Measurements from ENCODE around the gene STK31.
"Not testable (repeated sequence)": the region's sequence is repeated elsewhere in the genome, so short reads cannot be mapped to it uniquely, and the experiment has no call there.

STK31 gene

GRCh38 chr7:23768022-23768421 is 58.0 kb downstream of the STK31 start:
- TF ChIP-seq POLR2A (IDR thresholded peaks at IDR 0.05; ENCODE audit: extremely low read depth, insufficient read length) (no peak), CTCF (IDR thresholded peaks at IDR 0.05; ENCODE audit: low read depth, low read length) (no peak), MAX (IDR thresholded peaks at IDR 0.05; ENCODE audit: low read depth, low read length) (no peak)
- H3K4me3 ChIP-seq (ENCODE audit: low read depth, low read length): no peak overlapping the region
- no peak for DNase-seq (ENCODE audit: low read depth)

GRCh38 chr7:23779185-23779800 is 69.3 kb downstream of the STK31 start:
- H3K4me3 ChIP-seq (ENCODE audit: low read depth, low read length); DNase-seq (ENCODE audit: low read depth): not testable (repeated sequence)

GRCh38 chr7:23783115-23783514 is 73.1 kb downstream of the STK31 start:
- DNase-seq (ENCODE audit: low read depth): no peak
- no peak for TF ChIP-seq MAX (IDR thresholded peaks at IDR 0.05; ENCODE audit: low read depth, low read length)
- TF ChIP-seq POLR2A (IDR thresholded peaks at IDR 0.05; ENCODE audit: extremely low read depth, insufficient read length): no peak
- no peak for TF ChIP-seq MYC (IDR thresholded peaks at IDR 0.05; ENCODE audit: low read depth, low read length)
- no peak overlapping the region for H3K4me3 ChIP-seq (ENCODE audit: low read depth, low read length)

GRCh38 chr7:23787272-23787671 is 77.3 kb downstream of the STK31 start:
- TF ChIP-seq MAX (IDR thresholded peaks at IDR 0.05; ENCODE audit: low read depth, low read length) (no peak), POLR2A (IDR thresholded peaks at IDR 0.05; ENCODE audit: extremely low read depth, insufficient read length) (no peak), CTCF (IDR thresholded peaks at IDR 0.05; ENCODE audit: low read depth, low read length) (no peak), MYC (IDR thresholded peaks at IDR 0.05; ENCODE audit: low read depth, low read length) (no peak)
- H3K4me3 ChIP-seq (ENCODE audit: low read depth, low read length): no peak overlapping the region
- DNase-seq (ENCODE audit: low read depth): no peak

- no peak overlapping the region for H3K4me3 ChIP-seq (ENCODE audit: low read depth, low read length)
- no peak for DNase-seq (ENCODE audit: low read depth)
- TF ChIP-seq POLR2A (IDR thresholded peaks at IDR 0.05; ENCODE audit: extremely low read depth, insufficient read length): no peak
- TF ChIP-seq MYC (IDR thresholded peaks at IDR 0.05; ENCODE audit: low read depth, low read length): no peak
- no peak for TF ChIP-seq MAX (IDR thresholded peaks at IDR 0.05; ENCODE audit: low read depth, low read length)
- TF ChIP-seq CTCF (IDR thresholded peaks at IDR 0.05; ENCODE audit: low read depth, low read length): no peak
These were observed 78.8 kb downstream of the STK31 start for GRCh38 chr7:23788843-23789242.

- DNase-seq (ENCODE audit: low read depth): no peak
- no peak overlapping the region for H3K4me3 ChIP-seq (ENCODE audit: low read depth, low read length)
- TF ChIP-seq CTCF (IDR thresholded peaks at IDR 0.05; ENCODE audit: low read depth, low read length) (no peak), MAX (IDR thresholded peaks at IDR 0.05; ENCODE audit: low read depth, low read length) (no peak), MYC (IDR thresholded peaks at IDR 0.05; ENCODE audit: low read depth, low read length) (no peak), POLR2A (IDR thresholded peaks at IDR 0.05; ENCODE audit: extremely low read depth, insufficient read length) (no peak)
These were observed 81.7 kb downstream of the STK31 start for GRCh38 chr7:23791721-23792120.
